NK-92 treated with Interleukin-12 subunit alpha and Interleukin-12 subunit beta, amount 100 ng/mL, for 24 hours (cell line): ENCODE data around the gene ODF2L.

ENCODE experiments used
- DNase-seq: peaks from one replicate; lab custom pipeline; 2025; lab: John Stamatoyannopoulos, UW

Gene ODF2L

GRCh38 chr1:86317926-86318325 lies 78.2 kb downstream of the ODF2L start:
- no peak for DNase-seq

DNA sequence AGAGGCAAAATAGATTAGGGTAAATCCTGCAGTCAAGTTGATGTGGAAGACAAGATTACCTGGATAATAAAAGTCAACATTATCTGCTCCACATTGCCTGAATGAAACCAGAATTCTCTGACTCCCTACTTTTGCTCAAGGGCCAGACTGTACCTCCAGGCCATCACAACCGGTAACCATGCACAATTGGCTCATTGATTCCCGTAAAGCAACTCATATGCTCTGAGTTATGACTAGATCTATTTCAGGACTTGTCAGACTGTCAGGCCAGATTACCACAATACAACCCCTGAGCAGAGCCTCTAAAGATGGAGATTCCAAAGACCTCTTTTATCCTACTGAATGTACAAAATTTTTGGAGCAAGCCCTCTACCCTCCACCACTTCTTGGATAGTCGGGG lies 90.4 kb downstream of the ODF2L start:
- DNase-seq = no peak

DNA sequence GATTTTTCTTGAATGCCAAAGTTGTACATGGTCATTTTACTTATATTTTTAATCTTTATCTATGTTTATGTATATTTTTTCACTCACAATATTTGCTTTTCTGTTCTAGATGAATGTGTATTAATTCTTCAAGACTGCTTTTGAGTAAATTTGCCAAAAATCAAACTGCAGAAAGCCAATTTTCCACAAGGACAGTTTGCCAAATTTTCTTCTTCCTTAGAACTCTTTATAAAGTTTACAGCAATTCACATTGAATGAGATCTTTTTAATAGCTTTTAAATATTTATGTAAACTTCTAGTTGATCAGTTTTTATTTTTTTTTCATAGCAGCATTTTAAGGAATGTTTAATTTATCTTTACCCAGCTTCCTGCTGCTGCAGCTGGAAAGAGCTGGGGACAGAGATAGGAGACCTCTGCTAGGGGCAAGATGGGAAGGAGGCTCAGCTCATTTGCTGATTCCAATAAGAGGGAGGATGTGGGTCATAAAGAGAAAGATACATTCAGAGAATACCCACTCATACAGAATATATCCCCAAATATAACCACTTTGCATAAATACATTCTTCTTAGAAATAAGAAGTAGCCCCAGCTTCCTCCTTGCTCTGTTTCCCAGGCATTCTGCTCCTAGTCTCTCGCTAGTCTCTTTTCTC lies 93.0 kb downstream of the ODF2L start:
- DNase-seq = no peak
